K562 (cell line): Measurements from ENCODE around the gene ARHGAP10. TPM values are rescaled to one million over a fixed set of nuclear protein-coding genes. Genes with fewer than 3 reads are reported as not detected.

ENCODE experiments used
- CBX3 ChIP-seq, 2 experiments: IDR thresholded peaks; 1 replicate in 1 of 2; 2 replicates in 1 of 2; pipeline ENCODE4 v1.6.1; 2012; ENCODE audit warnings: inconsistent platforms in 2 of 2, low read length in 2 of 2, borderline replicate concordance in 1 of 2, control low read depth in 1 of 2
- TBL1XR1 ChIP-seq, 2 experiments: IDR thresholded peaks; 2 replicates each; pipeline ENCODE4 v1.6.1; 2012; ENCODE audit warnings: improper control_type of control experiment in 2 of 2, low read length in 2 of 2, mild to moderate bottlenecking in 1 of 2
- XRCC3 ChIP-seq: fragments of 450-650 bp; IDR thresholded peaks from 2 replicates; pipeline ENCODE4 v1.6.1; 2017; ENCODE audit warnings: mild to moderate bottlenecking, moderate library complexity
- polyA plus RNA-seq, 8 experiments: library from polyadenylated mRNA; depleted of rRNA in 4 of 8; stranded (reverse) in 5 of 8; unstranded in 3 of 8; fragments of >200 nt; fragmentation: Nextera tagmentation in 2 of 8; fragmentation: Illumina TruSeq in 1 of 8; extraction: Ambion mirVana in 2 of 8; extraction: Trizol in 1 of 8; gene quantifications; 2 replicates each; pipeline versions ENCODE4 v1.2.1 to v1.2.3, GENCODE V29; 2011 to 2014; ENCODE audit warnings: inconsistent platforms in 1 of 8, missing spikeins in 1 of 8
- total RNA-seq, 7 experiments: library from RNA; depleted of rRNA in 6 of 7; stranded (reverse); fragments of >200 nt in 6 of 7; fragmentation: Illumina TruSeq in 2 of 7; extraction: Trizol in 2 of 7; gene quantifications; 2 replicates each; pipeline versions ENCODE4 v1.2.1 to v1.2.3, GENCODE V29; 2011 to 2021; ENCODE audit warnings: low replicate concordance in 1 of 7
- TF ChIP-seq, protein P1 (sequence below): fragments of 450-650 bp; IDR thresholded peaks from 2 replicates; pipeline ENCODE4 v1.6.1; 2018; ENCODE audit not compliant: partially characterized antibody
- TF ChIP-seq, protein P2 (sequence below), 2 experiments: fragments of 450-650 bp in 1 of 2; IDR thresholded peaks; 2 replicates each; pipeline ENCODE4 v1.6.1; 2011 to 2017; ENCODE audit warnings: low read depth in 2 of 2, antibody characterized with exemption in 1 of 2, borderline replicate concordance in 1 of 2, low read length in 1 of 2, mild to moderate bottlenecking in 1 of 2, mixed read lengths in 1 of 2; ENCODE audit not compliant: control insufficient read depth in 1 of 2
- TF ChIP-seq, protein P3 (sequence below): fragments of 450-650 bp; IDR thresholded peaks from 2 replicates; pipeline ENCODE4 v1.6.1; 2017; ENCODE audit warnings: mild to moderate bottlenecking, moderate library complexity
- TF ChIP-seq, protein P4 (sequence below): sonication (generic); formaldehyde crosslinking; IDR thresholded peaks from 2 replicates; pipeline ENCODE4 v1.8.1; 2023; ENCODE audit warnings: missing genetic modification reagents, mild to moderate bottlenecking, borderline replicate concordance
- TF ChIP-seq, protein P5 (sequence below): IDR thresholded peaks from 3 replicates; pipeline ENCODE4 v1.6.1; 2011; ENCODE audit warnings: borderline replicate concordance, mild to moderate bottlenecking, moderate library complexity; ENCODE audit not compliant: insufficient read length; ENCODE audit errors: extremely low read depth

ARHGAP10 gene
- total and polyA plus RNA-seq, 9 of the 15 experiments (the other 6 are each of a cell fraction or from before 2014, with no cell fraction given), result 0.03 to 0.22 (median 0.06) TPM; not detected in 3

DNA sequence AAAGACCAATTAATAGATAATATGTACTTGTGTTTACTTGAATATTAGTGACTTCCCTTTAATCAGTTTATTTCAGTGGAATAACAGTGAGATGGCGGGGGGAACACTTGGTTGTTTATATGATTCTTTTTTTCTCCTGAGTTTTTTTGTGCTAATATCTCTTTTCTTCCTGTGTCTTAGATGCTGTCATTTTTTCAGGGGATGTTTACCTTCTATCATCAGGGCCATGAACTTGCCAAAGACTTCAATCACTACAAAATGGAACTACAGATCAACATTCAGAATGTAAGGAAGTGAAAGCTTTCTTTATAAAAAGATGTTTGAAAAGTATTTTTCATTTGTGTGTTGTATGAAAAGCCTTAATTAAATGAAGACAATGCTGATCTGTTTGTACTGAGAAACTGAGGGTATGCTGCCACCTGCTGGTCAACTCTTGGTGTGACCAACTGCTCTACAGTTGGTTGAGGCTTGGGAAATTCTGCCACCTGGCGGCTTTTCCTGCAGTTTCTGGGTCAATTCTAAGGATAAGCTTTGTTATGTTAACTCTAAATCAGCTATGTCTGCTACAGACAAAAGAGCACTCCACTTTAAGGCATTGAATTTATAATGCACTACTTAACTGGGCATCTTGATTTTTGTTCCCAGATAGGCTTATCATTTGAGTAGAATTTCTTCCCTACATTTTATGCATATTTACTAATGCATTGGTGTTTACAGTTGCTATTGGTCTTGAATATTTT lies 134.8 kb downstream of the ARHGAP10 start (continued):
- TF ChIP-seq, protein P1, sequence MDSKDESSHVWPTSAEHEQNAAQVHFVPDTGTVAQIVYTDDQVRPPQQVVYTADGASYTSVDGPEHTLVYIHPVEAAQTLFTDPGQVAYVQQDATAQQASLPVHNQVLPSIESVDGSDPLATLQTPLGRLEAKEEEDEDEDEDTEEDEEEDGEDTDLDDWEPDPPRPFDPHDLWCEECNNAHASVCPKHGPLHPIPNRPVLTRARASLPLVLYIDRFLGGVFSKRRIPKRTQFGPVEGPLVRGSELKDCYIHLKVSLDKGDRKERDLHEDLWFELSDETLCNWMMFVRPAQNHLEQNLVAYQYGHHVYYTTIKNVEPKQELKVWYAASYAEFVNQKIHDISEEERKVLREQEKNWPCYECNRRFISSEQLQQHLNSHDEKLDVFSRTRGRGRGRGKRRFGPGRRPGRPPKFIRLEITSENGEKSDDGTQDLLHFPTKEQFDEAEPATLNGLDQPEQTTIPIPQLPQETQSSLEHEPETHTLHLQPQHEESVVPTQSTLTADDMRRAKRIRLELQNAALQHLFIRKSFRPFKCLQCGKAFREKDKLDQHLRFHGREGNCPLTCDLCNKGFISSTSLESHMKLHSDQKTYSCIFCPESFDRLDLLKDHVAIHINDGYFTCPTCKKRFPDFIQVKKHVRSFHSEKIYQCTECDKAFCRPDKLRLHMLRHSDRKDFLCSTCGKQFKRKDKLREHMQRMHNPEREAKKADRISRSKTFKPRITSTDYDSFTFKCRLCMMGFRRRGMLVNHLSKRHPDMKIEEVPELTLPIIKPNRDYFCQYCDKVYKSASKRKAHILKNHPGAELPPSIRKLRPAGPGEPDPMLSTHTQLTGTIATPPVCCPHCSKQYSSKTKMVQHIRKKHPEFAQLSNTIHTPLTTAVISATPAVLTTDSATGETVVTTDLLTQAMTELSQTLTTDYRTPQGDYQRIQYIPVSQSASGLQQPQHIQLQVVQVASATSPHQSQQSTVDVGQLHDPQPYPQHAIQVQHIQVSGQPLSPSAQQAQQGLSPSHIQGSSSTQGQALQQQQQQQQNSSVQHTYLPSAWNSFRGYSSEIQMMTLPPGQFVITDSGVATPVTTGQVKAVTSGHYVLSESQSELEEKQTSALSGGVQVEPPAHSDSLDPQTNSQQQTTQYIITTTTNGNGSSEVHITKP, result no peak
- TF ChIP-seq, protein P2, sequence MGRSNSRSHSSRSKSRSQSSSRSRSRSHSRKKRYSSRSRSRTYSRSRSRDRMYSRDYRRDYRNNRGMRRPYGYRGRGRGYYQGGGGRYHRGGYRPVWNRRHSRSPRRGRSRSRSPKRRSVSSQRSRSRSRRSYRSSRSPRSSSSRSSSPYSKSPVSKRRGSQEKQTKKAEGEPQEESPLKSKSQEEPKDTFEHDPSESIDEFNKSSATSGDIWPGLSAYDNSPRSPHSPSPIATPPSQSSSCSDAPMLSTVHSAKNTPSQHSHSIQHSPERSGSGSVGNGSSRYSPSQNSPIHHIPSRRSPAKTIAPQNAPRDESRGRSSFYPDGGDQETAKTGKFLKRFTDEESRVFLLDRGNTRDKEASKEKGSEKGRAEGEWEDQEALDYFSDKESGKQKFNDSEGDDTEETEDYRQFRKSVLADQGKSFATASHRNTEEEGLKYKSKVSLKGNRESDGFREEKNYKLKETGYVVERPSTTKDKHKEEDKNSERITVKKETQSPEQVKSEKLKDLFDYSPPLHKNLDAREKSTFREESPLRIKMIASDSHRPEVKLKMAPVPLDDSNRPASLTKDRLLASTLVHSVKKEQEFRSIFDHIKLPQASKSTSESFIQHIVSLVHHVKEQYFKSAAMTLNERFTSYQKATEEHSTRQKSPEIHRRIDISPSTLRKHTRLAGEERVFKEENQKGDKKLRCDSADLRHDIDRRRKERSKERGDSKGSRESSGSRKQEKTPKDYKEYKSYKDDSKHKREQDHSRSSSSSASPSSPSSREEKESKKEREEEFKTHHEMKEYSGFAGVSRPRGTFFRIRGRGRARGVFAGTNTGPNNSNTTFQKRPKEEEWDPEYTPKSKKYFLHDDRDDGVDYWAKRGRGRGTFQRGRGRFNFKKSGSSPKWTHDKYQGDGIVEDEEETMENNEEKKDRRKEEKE (IDR thresholded peaks at IDR 0.05; ENCODE audit: borderline replicate concordance in 1 of 2, control insufficient read depth in 1 of 2, low read depth in 2 of 2, low read length in 1 of 2), result no peak
- TF ChIP-seq XRCC3 (no peak), CBX3 (IDR thresholded peaks at IDR 0.05; ENCODE audit: borderline replicate concordance in 1 of 2, low read length in 2 of 2) (no peak), TBL1XR1 (IDR thresholded peaks at IDR 0.05; ENCODE audit: low read length in 2 of 2) (peak in 1 of 2 experiments; percentile 38; a peak in 1 of 4 replicates)
- TF ChIP-seq, protein P3, sequence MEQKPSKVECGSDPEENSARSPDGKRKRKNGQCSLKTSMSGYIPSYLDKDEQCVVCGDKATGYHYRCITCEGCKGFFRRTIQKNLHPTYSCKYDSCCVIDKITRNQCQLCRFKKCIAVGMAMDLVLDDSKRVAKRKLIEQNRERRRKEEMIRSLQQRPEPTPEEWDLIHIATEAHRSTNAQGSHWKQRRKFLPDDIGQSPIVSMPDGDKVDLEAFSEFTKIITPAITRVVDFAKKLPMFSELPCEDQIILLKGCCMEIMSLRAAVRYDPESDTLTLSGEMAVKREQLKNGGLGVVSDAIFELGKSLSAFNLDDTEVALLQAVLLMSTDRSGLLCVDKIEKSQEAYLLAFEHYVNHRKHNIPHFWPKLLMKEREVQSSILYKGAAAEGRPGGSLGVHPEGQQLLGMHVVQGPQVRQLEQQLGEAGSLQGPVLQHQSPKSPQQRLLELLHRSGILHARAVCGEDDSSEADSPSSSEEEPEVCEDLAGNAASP, result no peak
- TF ChIP-seq, protein P4, sequence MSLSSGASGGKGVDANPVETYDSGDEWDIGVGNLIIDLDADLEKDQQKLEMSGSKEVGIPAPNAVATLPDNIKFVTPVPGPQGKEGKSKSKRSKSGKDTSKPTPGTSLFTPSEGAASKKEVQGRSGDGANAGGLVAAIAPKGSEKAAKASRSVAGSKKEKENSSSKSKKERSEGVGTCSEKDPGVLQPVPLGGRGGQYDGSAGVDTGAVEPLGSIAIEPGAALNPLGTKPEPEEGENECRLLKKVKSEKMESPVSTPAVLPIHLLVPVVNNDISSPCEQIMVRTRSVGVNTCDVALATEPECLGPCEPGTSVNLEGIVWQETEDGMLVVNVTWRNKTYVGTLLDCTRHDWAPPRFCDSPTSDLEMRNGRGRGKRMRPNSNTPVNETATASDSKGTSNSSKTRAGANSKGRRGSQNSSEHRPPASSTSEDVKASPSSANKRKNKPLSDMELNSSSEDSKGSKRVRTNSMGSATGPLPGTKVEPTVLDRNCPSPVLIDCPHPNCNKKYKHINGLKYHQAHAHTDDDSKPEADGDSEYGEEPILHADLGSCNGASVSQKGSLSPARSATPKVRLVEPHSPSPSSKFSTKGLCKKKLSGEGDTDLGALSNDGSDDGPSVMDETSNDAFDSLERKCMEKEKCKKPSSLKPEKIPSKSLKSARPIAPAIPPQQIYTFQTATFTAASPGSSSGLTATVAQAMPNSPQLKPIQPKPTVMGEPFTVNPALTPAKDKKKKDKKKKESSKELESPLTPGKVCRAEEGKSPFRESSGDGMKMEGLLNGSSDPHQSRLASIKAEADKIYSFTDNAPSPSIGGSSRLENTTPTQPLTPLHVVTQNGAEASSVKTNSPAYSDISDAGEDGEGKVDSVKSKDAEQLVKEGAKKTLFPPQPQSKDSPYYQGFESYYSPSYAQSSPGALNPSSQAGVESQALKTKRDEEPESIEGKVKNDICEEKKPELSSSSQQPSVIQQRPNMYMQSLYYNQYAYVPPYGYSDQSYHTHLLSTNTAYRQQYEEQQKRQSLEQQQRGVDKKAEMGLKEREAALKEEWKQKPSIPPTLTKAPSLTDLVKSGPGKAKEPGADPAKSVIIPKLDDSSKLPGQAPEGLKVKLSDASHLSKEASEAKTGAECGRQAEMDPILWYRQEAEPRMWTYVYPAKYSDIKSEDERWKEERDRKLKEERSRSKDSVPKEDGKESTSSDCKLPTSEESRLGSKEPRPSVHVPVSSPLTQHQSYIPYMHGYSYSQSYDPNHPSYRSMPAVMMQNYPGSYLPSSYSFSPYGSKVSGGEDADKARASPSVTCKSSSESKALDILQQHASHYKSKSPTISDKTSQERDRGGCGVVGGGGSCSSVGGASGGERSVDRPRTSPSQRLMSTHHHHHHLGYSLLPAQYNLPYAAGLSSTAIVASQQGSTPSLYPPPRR, result no peak
- TF ChIP-seq, protein P5, sequence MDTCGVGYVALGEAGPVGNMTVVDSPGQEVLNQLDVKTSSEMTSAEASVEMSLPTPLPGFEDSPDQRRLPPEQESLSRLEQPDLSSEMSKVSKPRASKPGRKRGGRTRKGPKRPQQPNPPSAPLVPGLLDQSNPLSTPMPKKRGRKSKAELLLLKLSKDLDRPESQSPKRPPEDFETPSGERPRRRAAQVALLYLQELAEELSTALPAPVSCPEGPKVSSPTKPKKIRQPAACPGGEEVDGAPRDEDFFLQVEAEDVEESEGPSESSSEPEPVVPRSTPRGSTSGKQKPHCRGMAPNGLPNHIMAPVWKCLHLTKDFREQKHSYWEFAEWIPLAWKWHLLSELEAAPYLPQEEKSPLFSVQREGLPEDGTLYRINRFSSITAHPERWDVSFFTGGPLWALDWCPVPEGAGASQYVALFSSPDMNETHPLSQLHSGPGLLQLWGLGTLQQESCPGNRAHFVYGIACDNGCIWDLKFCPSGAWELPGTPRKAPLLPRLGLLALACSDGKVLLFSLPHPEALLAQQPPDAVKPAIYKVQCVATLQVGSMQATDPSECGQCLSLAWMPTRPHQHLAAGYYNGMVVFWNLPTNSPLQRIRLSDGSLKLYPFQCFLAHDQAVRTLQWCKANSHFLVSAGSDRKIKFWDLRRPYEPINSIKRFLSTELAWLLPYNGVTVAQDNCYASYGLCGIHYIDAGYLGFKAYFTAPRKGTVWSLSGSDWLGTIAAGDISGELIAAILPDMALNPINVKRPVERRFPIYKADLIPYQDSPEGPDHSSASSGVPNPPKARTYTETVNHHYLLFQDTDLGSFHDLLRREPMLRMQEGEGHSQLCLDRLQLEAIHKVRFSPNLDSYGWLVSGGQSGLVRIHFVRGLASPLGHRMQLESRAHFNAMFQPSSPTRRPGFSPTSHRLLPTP, result no peak
